LNCAP (cell line): ENCODE data around the gene SNRNP200.

Experiments used
- TF ChIP-seq, protein P1 (sequence below): fragments of 450-650 bp; IDR thresholded peaks from 2 replicates; pipeline ENCODE4 v1.5.1; 2017; ENCODE audit warnings: mild to moderate bottlenecking

Gene SNRNP200

DNA sequence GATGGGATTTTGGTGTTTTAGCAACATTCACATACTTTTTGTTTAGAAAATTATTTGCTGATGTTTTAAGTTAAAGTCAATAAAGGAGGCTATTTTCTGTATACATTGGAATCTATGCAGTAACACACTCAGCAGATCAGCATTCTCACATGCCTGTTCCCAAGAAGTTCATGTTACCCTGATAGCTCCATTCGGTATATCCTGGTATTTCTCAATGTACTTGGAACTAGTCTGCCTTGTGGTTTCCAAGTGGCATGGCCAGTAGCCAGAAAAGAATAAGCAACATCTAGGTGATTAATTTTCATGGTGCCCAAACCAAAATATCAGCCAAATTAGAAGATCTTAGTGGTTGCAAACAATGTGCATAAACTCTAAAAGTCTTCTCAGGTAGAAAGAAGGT is 25.1 kb upstream of the SNRNP200 start:
- TF ChIP-seq, protein P1, sequence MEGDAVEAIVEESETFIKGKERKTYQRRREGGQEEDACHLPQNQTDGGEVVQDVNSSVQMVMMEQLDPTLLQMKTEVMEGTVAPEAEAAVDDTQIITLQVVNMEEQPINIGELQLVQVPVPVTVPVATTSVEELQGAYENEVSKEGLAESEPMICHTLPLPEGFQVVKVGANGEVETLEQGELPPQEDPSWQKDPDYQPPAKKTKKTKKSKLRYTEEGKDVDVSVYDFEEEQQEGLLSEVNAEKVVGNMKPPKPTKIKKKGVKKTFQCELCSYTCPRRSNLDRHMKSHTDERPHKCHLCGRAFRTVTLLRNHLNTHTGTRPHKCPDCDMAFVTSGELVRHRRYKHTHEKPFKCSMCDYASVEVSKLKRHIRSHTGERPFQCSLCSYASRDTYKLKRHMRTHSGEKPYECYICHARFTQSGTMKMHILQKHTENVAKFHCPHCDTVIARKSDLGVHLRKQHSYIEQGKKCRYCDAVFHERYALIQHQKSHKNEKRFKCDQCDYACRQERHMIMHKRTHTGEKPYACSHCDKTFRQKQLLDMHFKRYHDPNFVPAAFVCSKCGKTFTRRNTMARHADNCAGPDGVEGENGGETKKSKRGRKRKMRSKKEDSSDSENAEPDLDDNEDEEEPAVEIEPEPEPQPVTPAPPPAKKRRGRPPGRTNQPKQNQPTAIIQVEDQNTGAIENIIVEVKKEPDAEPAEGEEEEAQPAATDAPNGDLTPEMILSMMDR = no peak

DNA sequence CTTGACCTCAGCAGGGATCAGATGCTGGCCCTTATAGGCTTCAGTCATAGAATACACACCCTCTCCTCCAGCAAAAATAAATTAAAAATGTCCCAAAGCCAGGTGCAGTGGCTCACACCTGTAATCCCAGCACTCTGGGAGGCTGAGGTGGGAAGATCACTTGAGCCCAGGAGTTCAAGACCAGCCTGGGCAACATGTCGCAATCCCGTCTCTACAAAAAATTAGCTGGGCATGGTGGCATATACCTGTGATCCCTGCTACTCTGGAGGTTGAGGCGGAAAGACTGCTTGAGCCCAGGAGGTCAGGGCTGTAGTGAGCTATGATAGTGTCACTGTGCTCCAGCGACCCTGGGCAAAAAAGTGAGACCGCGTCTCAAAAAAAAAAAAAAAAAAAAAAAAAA is 24.5 kb upstream of the SNRNP200 start:
- TF ChIP-seq, protein P1 = no peak

DNA sequence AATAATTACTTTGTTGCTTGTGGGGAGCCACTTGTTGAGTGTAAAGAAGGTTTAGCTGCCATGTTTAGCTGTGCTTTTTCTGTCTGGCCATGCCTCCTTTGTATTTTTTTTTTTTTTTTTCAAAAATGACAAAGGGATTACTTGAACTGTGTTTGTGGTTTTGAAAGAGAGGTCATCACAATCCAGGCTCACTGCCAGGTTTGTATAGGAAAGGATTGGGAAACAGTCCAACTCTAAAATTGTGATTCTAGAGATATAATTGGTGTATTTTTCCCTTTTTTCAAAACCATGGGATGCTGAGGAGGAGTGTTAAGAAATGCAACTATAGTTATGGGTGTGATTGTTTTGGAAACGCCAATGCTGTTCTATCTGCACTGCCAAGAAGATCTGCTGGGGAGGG is 24.1 kb upstream of the SNRNP200 start:
- TF ChIP-seq, protein P1 = no peak

DNA sequence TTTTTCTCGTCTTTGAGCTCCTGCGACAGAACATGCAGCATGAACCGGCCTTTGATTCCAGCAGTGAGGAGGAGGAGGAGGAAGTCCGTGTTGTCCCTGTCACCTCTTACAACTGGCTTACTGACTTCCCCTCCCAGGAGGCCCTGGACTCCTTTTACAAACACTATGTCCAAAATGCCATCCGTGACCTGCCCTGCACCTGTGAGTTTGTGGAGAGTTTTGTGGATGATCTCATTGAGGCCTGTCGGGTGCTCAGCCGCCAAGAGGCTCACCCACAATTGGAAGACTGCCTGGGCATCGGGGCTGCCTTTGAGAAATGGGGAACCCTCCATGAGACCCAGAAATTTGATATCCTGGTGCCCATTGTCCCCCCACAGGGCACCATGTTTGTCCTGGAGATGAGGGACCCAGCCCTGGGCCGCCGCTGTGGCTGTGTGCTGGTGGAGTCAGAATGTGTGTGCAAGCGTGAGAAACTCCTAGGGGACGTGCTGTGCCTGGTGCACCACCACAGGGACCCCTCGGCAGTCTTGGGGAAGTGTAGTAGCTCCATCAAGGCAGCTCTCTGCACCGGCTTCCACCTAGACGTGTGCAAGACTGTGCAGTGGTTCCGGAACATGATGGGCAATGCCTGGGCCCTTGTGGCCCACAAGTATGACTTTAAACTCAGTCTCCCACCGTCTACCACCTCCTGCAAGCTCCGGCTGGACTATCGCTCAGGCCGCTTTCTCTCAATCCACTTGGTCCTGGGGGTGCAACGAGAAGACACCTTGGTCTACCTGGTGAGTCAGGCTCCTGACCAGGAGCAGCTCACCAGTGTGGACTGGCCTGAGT is 21.9 kb upstream of the SNRNP200 start:
- TF ChIP-seq, protein P1 = no peak

DNA sequence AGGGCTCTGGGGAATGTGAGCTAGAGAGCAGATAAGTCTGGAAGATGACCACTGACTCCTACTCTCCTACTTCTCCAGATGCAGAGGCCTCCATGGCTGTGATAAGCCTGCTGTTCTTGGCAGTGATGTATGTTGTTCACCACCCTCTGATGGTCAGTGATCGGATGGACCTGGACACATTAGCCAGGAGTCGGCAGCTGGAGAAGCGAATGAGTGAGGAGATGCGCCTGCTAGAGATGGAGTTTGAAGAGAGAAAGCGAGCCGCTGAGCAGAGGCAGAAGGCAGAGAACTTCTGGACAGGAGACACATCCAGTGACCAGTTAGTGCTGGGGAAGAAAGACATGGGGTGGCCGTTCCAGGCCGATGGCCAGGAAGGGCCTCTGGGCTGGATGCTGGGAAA is 21.2 kb upstream of the SNRNP200 start:
- TF ChIP-seq, protein P1 = no peak

DNA sequence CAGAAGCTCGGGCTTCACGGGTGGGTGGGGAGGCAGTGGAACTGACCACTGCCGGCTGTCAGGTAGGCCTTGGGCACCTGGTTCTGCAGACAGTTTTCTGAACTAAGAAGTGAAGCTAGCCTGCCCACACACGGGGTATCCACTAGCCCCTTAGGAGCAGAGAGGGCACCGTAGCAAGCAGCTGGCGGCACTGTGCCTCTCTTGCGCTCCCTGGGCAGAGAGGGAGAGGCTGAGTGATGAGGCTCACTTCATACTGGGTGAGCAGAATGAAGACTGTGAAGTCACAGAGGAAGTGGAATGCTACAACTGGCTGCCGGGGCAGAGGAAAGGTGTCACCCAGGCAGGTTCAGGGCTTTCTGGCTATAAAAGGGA is 20.5 kb upstream of the SNRNP200 start:
- TF ChIP-seq, protein P1 = no peak

DNA sequence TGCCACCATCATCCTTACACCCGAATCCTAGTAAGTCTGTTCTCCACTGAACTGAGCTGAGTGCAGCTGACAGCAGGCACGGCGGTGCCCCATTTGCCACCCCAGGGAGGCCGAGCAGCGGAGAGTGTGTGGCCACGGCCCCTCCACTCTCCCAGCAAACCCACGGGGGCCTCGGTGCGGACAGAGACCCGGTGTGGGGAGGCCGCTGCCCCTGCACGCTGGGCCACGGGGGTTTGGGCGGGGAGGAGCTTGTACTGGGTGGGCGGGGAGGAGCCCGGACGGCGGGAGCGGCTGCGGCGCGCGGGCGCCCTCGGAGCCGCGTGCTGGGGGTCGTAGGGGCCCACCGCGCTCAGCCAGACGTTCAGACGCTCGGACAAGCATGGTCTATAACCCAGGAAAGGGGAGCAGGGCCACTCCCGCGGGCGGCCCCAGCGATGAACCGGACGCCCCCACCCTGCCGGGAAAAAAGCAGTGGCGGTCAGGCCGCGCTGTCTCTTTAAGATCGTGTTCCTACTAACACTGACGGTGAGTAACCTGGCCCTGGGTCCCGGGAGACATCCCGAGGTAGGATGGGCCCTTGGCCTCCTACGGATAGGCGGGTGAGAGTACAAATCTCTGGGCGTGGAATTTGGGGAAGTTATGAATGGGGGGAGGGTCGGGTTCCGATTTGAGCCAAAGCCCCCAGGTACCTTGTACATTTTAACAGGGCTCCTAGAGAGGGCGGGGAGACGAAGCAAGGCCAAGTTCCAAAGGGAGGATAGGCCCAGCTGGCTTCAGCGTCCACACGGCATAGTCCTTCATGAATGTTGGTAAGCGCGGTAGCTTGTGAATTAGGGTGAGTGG is 19.9 kb upstream of the SNRNP200 start, which contains the start of gene ITPRIPL1:
TSS of gene ITPRIPL1 (plus strand) at position 277 of the 843 bp plus-strand sequence. CDS start at position 800, 523 bp downstream.
- TF ChIP-seq, protein P1 = no peak
